NCI-H2107 treated with DMSO at 0.1 percent for 48 hours (cell line): ENCODE measurements around the gene EFNA4.

Experiments used
- DNase-seq: peaks from one replicate; lab custom pipeline; 2025; ENCODE audit not compliant: unreplicated experiment; lab: John Stamatoyannopoulos, UW

EFNA4 gene

GRCh38 chr1:155072531-155073289 lies 9.2 kb downstream of the EFNA4 start:
- no peak for DNase-seq

- DNase-seq: no peak
These were observed 10.1 kb downstream of the EFNA4 start for GRCh38 chr1:155073377-155074242.

- DNase-seq: peak; percentile 47
These were observed 12.0 kb downstream of the EFNA4 start for GRCh38 chr1:155075535-155075934.

GRCh38 chr1:155076371-155076770 lies 12.8 kb downstream of the EFNA4 start:
- no peak for DNase-seq

GRCh38 chr1:155077346-155077745 lies 13.8 kb downstream of the EFNA4 start:
- peak; percentile 90 for DNase-seq

GRCh38 chr1:155077758-155078445 lies 14.4 kb downstream of the EFNA4 start:
- peak; percentile 39 for DNase-seq

GRCh38 chr1:155078469-155079209 lies 15.1 kb downstream of the EFNA4 start, which contains the start of gene EFNA3:
EFNA3 (plus strand) TSS chr1:155078837; CDS start chr1:155078942, 105 bp downstream.
- DNase-seq: no peak

GRCh38 chr1:155079210-155079486 lies 15.6 kb downstream of the EFNA4 start:
- DNase-seq: no peak

- DNase-seq: no peak
These were observed 16.2 kb downstream of the EFNA4 start for GRCh38 chr1:155079487-155080311.

GRCh38 chr1:155080312-155081228 lies 17.0 kb downstream of the EFNA4 start:
- DNase-seq: peak; percentile 53

GRCh38 chr1:155081472-155082300 lies 18.1 kb downstream of the EFNA4 start:
- DNase-seq: no peak

GRCh38 chr1:155082301-155083051 lies 18.9 kb downstream of the EFNA4 start:
- DNase-seq: no peak

- no peak for DNase-seq
These were observed 19.6 kb downstream of the EFNA4 start for GRCh38 chr1:155083052-155083541.

- DNase-seq: peak; percentile 73
These were observed 20.6 kb downstream of the EFNA4 start for GRCh38 chr1:155083865-155084721.

- peak; percentile 93 for DNase-seq
These were observed 21.4 kb downstream of the EFNA4 start for GRCh38 chr1:155084722-155085503.
